K562 (cell line): Measurements from ENCODE around the gene CD300A. TPM values are rescaled to one million over a fixed set of nuclear protein-coding genes. Genes with fewer than 3 reads are reported as not detected.

Source experiments
- ARID4B ChIP-seq: sonication (generic); formaldehyde crosslinking; IDR thresholded peaks from 2 replicates; pipeline ENCODE4 v1.8.0; 2022; ENCODE audit warnings: mild to moderate bottlenecking, missing genetic modification reagents
- CHD1 ChIP-seq: fragments of 200-600 bp; sonication (generic); IDR thresholded peaks from one replicate; pipeline ENCODE4 v1.6.1; 2012; ENCODE audit warnings: mild to moderate bottlenecking, moderate library complexity, low read length, inconsistent platforms
- EP400 ChIP-seq: fragments of 450-650 bp; IDR thresholded peaks from 2 replicates; pipeline ENCODE4 v1.6.1; 2017; ENCODE audit warnings: antibody characterized with exemption, mild to moderate bottlenecking, moderate library complexity
- FUS ChIP-seq: fragments of 200-400 bp; formaldehyde crosslinking; optimal IDR thresholded peaks from 2 replicates; pipeline ENCODE3; 2017; ENCODE audit warnings: low read depth, low read length
- MCM5 ChIP-seq: fragments of 450-650 bp; IDR thresholded peaks from 2 replicates; pipeline ENCODE4 v1.6.1; 2016; ENCODE audit warnings: low read depth
- NBN ChIP-seq: fragments of 450-650 bp; IDR thresholded peaks from 2 replicates; pipeline ENCODE4 v1.6.1; 2016; ENCODE audit warnings: low read depth, mild to moderate bottlenecking
- SNAPC5 ChIP-seq: fragments of 250-450 bp; sonication (Bioruptor Pico); IDR thresholded peaks from 2 replicates; pipeline ENCODE4 v1.8.0; 2021; ENCODE audit warnings: moderate library complexity, mild to moderate bottlenecking, inconsistent platforms
- THRB ChIP-seq: fragments of 450-650 bp; formaldehyde crosslinking; conservative IDR thresholded peaks from 2 replicates; pipeline ENCODE4 v1.4.0; 2022; ENCODE audit warnings: mild to moderate bottlenecking, missing genetic modification characterization
- XRCC5 ChIP-seq: fragments of 200-400 bp; formaldehyde crosslinking; IDR thresholded peaks from 2 replicates; pipeline ENCODE4 v1.6.1; 2017; ENCODE audit warnings: low read depth, mild to moderate bottlenecking, low read length
- ZNF174 ChIP-seq: fragments of 250-450 bp; sonication (Bioruptor Pico); IDR thresholded peaks from 2 replicates; pipeline ENCODE4 v1.4.0; 2020; ENCODE audit warnings: mild to moderate bottlenecking
- ZNF644 ChIP-seq: fragments of 200-800 bp; sonication (Bioruptor generic); IDR thresholded peaks from 2 replicates; pipeline ENCODE4 v1.6.1; 2016; ENCODE audit warnings: low read depth, missing genetic modification characterization, missing compliant biosample characterization
- polyA plus RNA-seq, 8 experiments: library from polyadenylated mRNA; depleted of rRNA in 4 of 8; stranded (reverse) in 5 of 8; unstranded in 3 of 8; fragments of >200 nt; fragmentation: Nextera tagmentation in 2 of 8; fragmentation: Illumina TruSeq in 1 of 8; extraction: Ambion mirVana in 2 of 8; extraction: Trizol in 1 of 8; gene quantifications; 2 replicates each; pipeline versions ENCODE4 v1.2.1 to v1.2.3, GENCODE V29; 2011 to 2014; ENCODE audit warnings: inconsistent platforms in 1 of 8, missing spikeins in 1 of 8
- total RNA-seq, 7 experiments: library from RNA; depleted of rRNA in 6 of 7; stranded (reverse); fragments of >200 nt in 6 of 7; fragmentation: Illumina TruSeq in 2 of 7; extraction: Trizol in 2 of 7; gene quantifications; 2 replicates each; pipeline versions ENCODE4 v1.2.1 to v1.2.3, GENCODE V29; 2011 to 2021; ENCODE audit warnings: low replicate concordance in 1 of 7
- TF ChIP-seq, protein P1 (sequence below), 2 experiments: fragments of 450-650 bp; IDR thresholded peaks; 2 replicates each; pipeline ENCODE4 v1.6.1; 2016; ENCODE audit warnings: mild to moderate bottlenecking in 2 of 2, borderline replicate concordance in 1 of 2, low read depth in 1 of 2, moderate library complexity in 1 of 2

Gene CD300A
- total and polyA plus RNA-seq, 9 of the 15 experiments (the other 6 are each of a cell fraction or from before 2014, with no cell fraction given): 0.21 to 1.7 (median 0.41) TPM; not detected in 1

GRCh38 chr17:74514632-74515334, 48.3 kb downstream of the CD300A start (continued):
- TF ChIP-seq, protein P1, sequence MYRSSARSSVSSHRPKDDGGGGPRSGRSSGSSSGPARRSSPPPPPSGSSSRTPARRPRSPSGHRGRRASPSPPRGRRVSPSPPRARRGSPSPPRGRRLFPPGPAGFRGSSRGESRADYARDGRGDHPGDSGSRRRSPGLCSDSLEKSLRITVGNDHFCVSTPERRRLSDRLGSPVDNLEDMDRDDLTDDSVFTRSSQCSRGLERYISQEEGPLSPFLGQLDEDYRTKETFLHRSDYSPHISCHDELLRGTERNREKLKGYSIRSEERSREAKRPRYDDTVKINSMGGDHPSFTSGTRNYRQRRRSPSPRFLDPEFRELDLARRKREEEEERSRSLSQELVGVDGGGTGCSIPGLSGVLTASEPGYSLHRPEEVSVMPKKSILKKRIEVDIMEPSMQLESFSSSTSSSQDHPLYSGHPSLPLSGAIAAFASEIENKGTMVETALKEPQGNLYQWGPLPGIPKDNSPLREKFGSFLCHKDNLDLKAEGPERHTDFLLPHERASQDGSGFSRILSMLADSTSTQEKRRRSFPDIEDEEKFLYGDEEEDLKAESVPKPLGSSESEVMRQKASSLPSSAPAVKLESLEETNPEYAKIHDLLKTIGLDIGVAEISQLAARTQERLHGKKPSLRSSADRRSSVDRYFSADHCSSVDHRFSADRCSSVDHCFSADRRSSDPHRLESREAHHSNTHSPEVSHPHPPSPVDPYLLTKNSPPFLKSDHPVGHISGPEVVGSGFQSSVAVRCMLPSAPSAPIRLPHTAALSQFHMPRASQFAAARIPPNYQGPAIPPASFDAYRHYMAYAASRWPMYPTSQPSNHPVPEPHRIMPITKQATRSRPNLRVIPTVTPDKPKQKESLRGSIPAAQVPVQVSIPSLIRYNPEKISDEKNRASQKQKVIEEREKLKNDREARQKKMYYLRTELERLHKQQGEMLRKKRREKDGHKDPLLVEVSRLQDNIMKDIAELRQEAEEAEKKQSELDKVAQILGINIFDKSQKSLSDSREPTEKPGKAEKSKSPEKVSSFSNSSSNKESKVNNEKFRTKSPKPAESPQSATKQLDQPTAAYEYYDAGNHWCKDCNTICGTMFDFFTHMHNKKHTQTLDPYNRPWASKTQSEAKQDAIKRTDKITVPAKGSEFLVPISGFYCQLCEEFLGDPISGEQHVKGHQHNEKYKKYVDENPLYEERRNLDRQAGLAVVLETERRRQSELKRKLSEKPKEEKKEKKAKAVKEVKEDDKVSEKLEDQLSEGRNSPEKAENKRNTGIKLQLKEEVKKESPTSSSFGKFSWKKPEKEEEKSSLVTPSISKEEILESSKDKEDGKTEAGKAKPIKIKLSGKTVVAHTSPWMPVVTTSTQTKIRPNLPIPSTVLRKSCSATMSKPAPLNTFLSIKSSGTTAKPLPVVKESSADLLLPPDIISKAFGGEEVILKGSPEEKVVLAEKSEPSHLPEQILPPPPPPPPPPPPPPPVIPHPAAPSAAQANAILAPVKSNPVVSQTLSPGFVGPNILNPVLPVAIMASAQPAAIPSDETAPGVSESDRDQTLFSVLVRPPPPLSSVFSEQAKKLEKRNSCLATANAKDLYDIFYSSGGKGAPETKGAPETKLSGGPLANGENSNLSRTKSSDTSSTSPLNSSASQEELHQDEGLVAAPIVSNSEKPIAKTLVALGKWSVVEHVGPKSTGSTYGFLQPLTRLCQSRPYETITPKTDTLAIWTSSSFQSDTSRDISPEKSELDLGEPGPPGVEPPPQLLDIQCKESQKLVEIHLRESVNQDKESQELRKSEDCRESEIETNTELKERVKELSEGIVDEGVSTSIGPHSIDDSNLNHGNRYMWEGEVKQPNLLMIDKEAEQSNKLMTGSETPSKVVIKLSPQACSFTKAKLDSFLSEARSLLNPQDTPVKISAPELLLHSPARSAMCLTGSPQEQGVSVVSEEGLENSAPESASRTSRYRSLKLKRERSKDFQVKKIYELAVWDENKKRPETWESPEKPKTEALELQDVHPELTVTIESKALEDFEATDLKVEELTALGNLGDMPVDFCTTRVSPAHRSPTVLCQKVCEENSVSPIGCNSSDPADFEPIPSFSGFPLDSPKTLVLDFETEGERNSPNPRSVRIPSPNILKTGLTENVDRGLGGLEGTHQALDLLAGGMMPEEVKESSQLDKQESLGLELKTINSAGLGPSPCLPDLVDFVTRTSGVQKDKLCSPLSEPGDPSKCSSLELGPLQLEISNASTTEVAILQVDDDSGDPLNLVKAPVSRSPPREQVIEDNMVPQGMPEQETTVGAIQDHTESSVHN (IDR thresholded peaks at IDR 0.05; ENCODE audit: borderline replicate concordance in 1 of 2, low read depth in 1 of 2): peak in 1 of 2 experiments; percentile 99; a peak in 2 of 4 replicates
- TF ChIP-seq CHD1: no peak
- TF ChIP-seq FUS: no peak
- TF ChIP-seq EP400: peak; percentile 48
- TF ChIP-seq MCM5: no peak
- no peak for TF ChIP-seq SNAPC5 (CRISPR knock-in tag)
- 0 out of 2 replicates have a peak, but pooled peaks have one; percentile 29 for TF ChIP-seq NBN
- TF ChIP-seq XRCC5: no peak
- TF ChIP-seq ARID4B: peak; percentile 98
- TF ChIP-seq THRB (CRISPR knock-in tag): peak; percentile 91
- no peak for TF ChIP-seq ZNF644
- TF ChIP-seq ZNF174 (CRISPR knock-in tag): no peak
